SK-N-SH treated with all-trans-retinoic acid at 6 μM for 48 hours (cell line): Measurements from ENCODE around the gene MSANTD7.

Source experiments
- ATAC-seq: fragments of 200-7000 bp; cut with Tn5 transposase; 3 replicates; pipeline ENCODE4 v1.9.1; 2020; ENCODE audit warnings: mild to moderate bottlenecking, moderate library complexity
- ARNTL ChIP-seq: fragments of 450-650 bp; formaldehyde crosslinking; IDR thresholded peaks from 2 replicates; pipeline ENCODE4 v1.5.0; 2020; ENCODE audit warnings: low read depth, mild to moderate bottlenecking, moderate library complexity, borderline replicate concordance
- BACH2 ChIP-seq: fragments of 250-450 bp; sonication (Bioruptor Pico); IDR thresholded peaks from 2 replicates; pipeline ENCODE4 v1.9.0; 2021; ENCODE audit warnings: mild to moderate bottlenecking, borderline replicate concordance
- CREB5 ChIP-seq: fragments of 250-450 bp; sonication (Bioruptor Pico); IDR thresholded peaks from 2 replicates; pipeline ENCODE4 v1.5.1; 2020; ENCODE audit warnings: low read depth, mild to moderate bottlenecking, moderate library complexity
- CSDC2 ChIP-seq: fragments of 250-450 bp; sonication (Bioruptor Pico); IDR thresholded peaks from 2 replicates; pipeline ENCODE4 v1.5.0; 2020; ENCODE audit warnings: mild to moderate bottlenecking, moderate library complexity
- CSRNP3 ChIP-seq: fragments of 250-450 bp; sonication (Bioruptor Pico); IDR thresholded peaks from 2 replicates; pipeline ENCODE4 v1.5.1; 2021; ENCODE audit warnings: mild to moderate bottlenecking, moderate library complexity
- ESRRG ChIP-seq: fragments of 250-450 bp; sonication (Bioruptor Pico); IDR thresholded peaks from 2 replicates; pipeline ENCODE4 v1.6.1; 2021; ENCODE audit warnings: mild to moderate bottlenecking
- GLIS3 ChIP-seq: fragments of 250-450 bp; sonication (Bioruptor Pico); IDR thresholded peaks from 2 replicates; pipeline ENCODE4 v1.5.0; 2020; ENCODE audit warnings: mild to moderate bottlenecking, moderate library complexity
- ISL1 ChIP-seq: fragments of 250-450 bp; sonication (Bioruptor Pico); IDR thresholded peaks from 2 replicates; pipeline ENCODE4 v2.1.2; 2022; ENCODE audit warnings: mild to moderate bottlenecking, moderate library complexity
- OSR1 ChIP-seq: fragments of 250-450 bp; sonication (Bioruptor Pico); IDR thresholded peaks from 2 replicates; pipeline ENCODE4 v1.8.0; 2022; ENCODE audit warnings: moderate library complexity, mild to moderate bottlenecking, inconsistent platforms
- PPARA ChIP-seq: fragments of 250-450 bp; sonication (Bioruptor Pico); IDR thresholded peaks from 2 replicates; pipeline ENCODE4 v1.5.0; 2020; ENCODE audit warnings: mild to moderate bottlenecking, borderline replicate concordance
- RARB ChIP-seq: fragments of 250-450 bp; sonication (Bioruptor Pico); IDR thresholded peaks from 2 replicates; pipeline ENCODE4 v1.8.0; 2021; ENCODE audit warnings: mild to moderate bottlenecking, moderate library complexity
- SNAI2 ChIP-seq: fragments of 250-450 bp; sonication (Bioruptor Pico); IDR thresholded peaks from 2 replicates; pipeline ENCODE4 v1.5.0; 2020; ENCODE audit warnings: mild to moderate bottlenecking, moderate library complexity
- TCF4 ChIP-seq: fragments of 250-450 bp; sonication (Bioruptor Pico); IDR thresholded peaks from 2 replicates; pipeline ENCODE4 v1.8.0; 2021; ENCODE audit warnings: mild to moderate bottlenecking, moderate library complexity, borderline replicate concordance
- TOX ChIP-seq: fragments of 250-450 bp; sonication (Bioruptor Pico); IDR thresholded peaks from 2 replicates; pipeline ENCODE4 v1.8.0; 2021; ENCODE audit warnings: mild to moderate bottlenecking, moderate library complexity, borderline replicate concordance
- ZC3H10 ChIP-seq: fragments of 250-450 bp; sonication (Bioruptor Pico); IDR thresholded peaks from 2 replicates; pipeline ENCODE4 v1.5.1; 2021; ENCODE audit warnings: mild to moderate bottlenecking, moderate library complexity
- ZFP3 ChIP-seq: fragments of 250-450 bp; sonication (Bioruptor Pico); IDR thresholded peaks from 2 replicates; pipeline ENCODE4 v1.5.0; 2020; ENCODE audit warnings: mild to moderate bottlenecking, moderate library complexity
- ZFP30 ChIP-seq: fragments of 450-650 bp; formaldehyde crosslinking; IDR thresholded peaks from 2 replicates; pipeline ENCODE4 v1.5.0; 2022; ENCODE audit warnings: mild to moderate bottlenecking, moderate library complexity
- ZNF565 ChIP-seq: fragments of 450-650 bp; formaldehyde crosslinking; conservative IDR thresholded peaks from 2 replicates; pipeline ENCODE4 v1.5.0; 2020; ENCODE audit warnings: low read depth, mild to moderate bottlenecking, moderate library complexity
- ZNF70 ChIP-seq: fragments of 450-650 bp; formaldehyde crosslinking; IDR thresholded peaks from 2 replicates; pipeline ENCODE4 v1.5.0; 2020; ENCODE audit warnings: mild to moderate bottlenecking, moderate library complexity
- ZNF8 ChIP-seq: fragments of 450-650 bp; formaldehyde crosslinking; IDR thresholded peaks from 2 replicates; pipeline ENCODE4 v1.5.0; 2020; ENCODE audit warnings: mild to moderate bottlenecking, moderate library complexity
- TF ChIP-seq, protein P1 (sequence below): fragments of 250-450 bp; sonication (Bioruptor Pico); IDR thresholded peaks from 2 replicates; pipeline ENCODE4 v1.8.0; 2020; ENCODE audit warnings: mild to moderate bottlenecking, moderate library complexity, borderline replicate concordance

MSANTD7 gene

DNA sequence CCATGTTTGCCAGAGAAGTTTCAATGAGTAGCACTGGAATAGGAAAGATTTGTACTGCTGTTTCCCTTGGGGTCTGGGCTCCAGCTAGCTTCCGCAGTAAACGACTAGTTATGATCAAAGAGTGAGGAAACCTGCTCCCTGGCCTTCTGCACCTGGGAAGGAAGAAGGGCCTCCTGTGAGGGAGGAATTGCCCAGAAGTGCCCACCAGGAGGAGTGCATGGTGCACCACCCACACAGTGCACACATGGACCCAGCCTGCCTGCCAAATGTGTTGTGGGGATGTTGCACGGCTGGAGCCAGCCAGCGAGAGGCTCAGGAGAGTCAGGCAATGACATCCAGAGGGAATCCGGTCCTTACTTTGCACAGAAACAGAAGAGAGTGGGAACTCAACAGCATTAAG lies 36.4 kb upstream of the MSANTD7 start:
- peak; percentile 63 for ATAC-seq
- TF ChIP-seq ISL1 (CRISPR knock-in tag) (no peak), ESRRG (CRISPR knock-in tag) (no peak), CSDC2 (CRISPR knock-in tag) (no peak), ZC3H10 (CRISPR knock-in tag) (no peak), CSRNP3 (CRISPR knock-in tag) (no peak), GLIS3 (CRISPR knock-in tag) (no peak), TCF4 (CRISPR knock-in tag) (peak; percentile 73)

GRCh38 chr10:14803827-14804226 lies 34.3 kb upstream of the MSANTD7 start:
- no peak for TF ChIP-seq ARNTL (CRISPR knock-in tag)
- TF ChIP-seq ISL1 (CRISPR knock-in tag) = no peak
- TF ChIP-seq PPARA (CRISPR knock-in tag) = no peak
- no peak for TF ChIP-seq SNAI2 (CRISPR knock-in tag)
- no peak for TF ChIP-seq ZNF8
- no peak for TF ChIP-seq CSRNP3 (CRISPR knock-in tag)
- no peak for TF ChIP-seq BACH2 (CRISPR knock-in tag)
- no peak for TF ChIP-seq RARB
- TF ChIP-seq CREB5 (CRISPR knock-in tag) = no peak
- no peak for TF ChIP-seq ZFP3 (CRISPR knock-in tag)
- no peak for TF ChIP-seq GLIS3 (CRISPR knock-in tag)
- no peak for TF ChIP-seq TOX (CRISPR knock-in tag)
- TF ChIP-seq ESRRG (CRISPR knock-in tag) = no peak
- no peak for TF ChIP-seq ZC3H10 (CRISPR knock-in tag)
- no peak for TF ChIP-seq CSDC2 (CRISPR knock-in tag)
- TF ChIP-seq, all 23 proteins: peak for 0
- no peak for ATAC-seq

- no peak for TF ChIP-seq CREB5 (CRISPR knock-in tag)
- TF ChIP-seq ZFP3 (CRISPR knock-in tag) = no peak
- TF ChIP-seq TOX (CRISPR knock-in tag) = no peak
- no peak for TF ChIP-seq ZNF8
- TF ChIP-seq PPARA (CRISPR knock-in tag) = no peak
- no peak for TF ChIP-seq ZFP30 (CRISPR knock-in tag)
- TF ChIP-seq TCF4 (CRISPR knock-in tag) = no peak
- no peak for TF ChIP-seq ZC3H10 (CRISPR knock-in tag)
- TF ChIP-seq, protein P1, sequence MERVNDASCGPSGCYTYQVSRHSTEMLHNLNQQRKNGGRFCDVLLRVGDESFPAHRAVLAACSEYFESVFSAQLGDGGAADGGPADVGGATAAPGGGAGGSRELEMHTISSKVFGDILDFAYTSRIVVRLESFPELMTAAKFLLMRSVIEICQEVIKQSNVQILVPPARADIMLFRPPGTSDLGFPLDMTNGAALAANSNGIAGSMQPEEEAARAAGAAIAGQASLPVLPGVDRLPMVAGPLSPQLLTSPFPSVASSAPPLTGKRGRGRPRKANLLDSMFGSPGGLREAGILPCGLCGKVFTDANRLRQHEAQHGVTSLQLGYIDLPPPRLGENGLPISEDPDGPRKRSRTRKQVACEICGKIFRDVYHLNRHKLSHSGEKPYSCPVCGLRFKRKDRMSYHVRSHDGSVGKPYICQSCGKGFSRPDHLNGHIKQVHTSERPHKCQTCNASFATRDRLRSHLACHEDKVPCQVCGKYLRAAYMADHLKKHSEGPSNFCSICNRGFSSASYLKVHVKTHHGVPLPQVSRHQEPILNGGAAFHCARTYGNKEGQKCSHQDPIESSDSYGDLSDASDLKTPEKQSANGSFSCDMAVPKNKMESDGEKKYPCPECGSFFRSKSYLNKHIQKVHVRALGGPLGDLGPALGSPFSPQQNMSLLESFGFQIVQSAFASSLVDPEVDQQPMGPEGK (CRISPR knock-in tag) = no peak
- TF ChIP-seq ARNTL (CRISPR knock-in tag) = no peak
- no peak for TF ChIP-seq CSRNP3 (CRISPR knock-in tag)
- TF ChIP-seq ISL1 (CRISPR knock-in tag) = no peak
- TF ChIP-seq ESRRG (CRISPR knock-in tag) = no peak
- TF ChIP-seq ZNF565 (CRISPR knock-in tag) = no peak
- TF ChIP-seq OSR1 (CRISPR knock-in tag) = no peak
- TF ChIP-seq SNAI2 (CRISPR knock-in tag) = no peak
- no peak for TF ChIP-seq ZNF70 (CRISPR knock-in tag)
- TF ChIP-seq BACH2 (CRISPR knock-in tag) = no peak
- no peak for ATAC-seq
Observed at GRCh38 chr10:14806318-14806717, 31.8 kb upstream of the MSANTD7 start.
